HG03565 (cell line): ENCODE measurements around the gene ADGRE2.
"Not testable (repeated sequence)": the region's sequence is repeated elsewhere in the genome, so short reads cannot be mapped to it uniquely, and the experiment has no call there.

ENCODE experiments used
- ATAC-seq: cut with Tn5 transposase; IDR thresholded peaks from one replicate; pipeline ENCODE4 v1.9.1; 2021; ENCODE audit warnings: mild to moderate bottlenecking, moderate library complexity; ENCODE audit not compliant: unreplicated experiment

The ADGRE2 gene

GRCh38 chr19:14778110-14778845 lies at the start of gene ADGRE2:
Gene ADGRE2, minus strand, starts transcription at chr19:14778560. Its CDS starts 1,804 bp downstream, at chr19:14776756.
- not testable (repeated sequence) for ATAC-seq

GRCh38 chr19:14826006-14826405 lies 47.6 kb upstream of the ADGRE2 start:
- ATAC-seq = no peak

- ATAC-seq = no peak
Observed at GRCh38 chr19:14821937-14822336, 43.6 kb upstream of the ADGRE2 start.

GRCh38 chr19:14818588-14818987 lies 40.2 kb upstream of the ADGRE2 start:
- no peak for ATAC-seq

- ATAC-seq = no peak
Observed at GRCh38 chr19:14817052-14817451, 38.7 kb upstream of the ADGRE2 start.

- no peak for ATAC-seq
Observed at GRCh38 chr19:14814982-14815652, 36.8 kb upstream of the ADGRE2 start.

- ATAC-seq = no peak
Observed at GRCh38 chr19:14809272-14810057, 31.1 kb upstream of the ADGRE2 start.

GRCh38 chr19:14804765-14805164 lies 26.4 kb upstream of the ADGRE2 start:
- no peak for ATAC-seq

GRCh38 chr19:14798760-14799159 lies 20.4 kb upstream of the ADGRE2 start:
- no peak for ATAC-seq

- ATAC-seq = no peak
Observed at GRCh38 chr19:14796021-14796420, 17.7 kb upstream of the ADGRE2 start.

GRCh38 chr19:14795078-14795721 lies 16.8 kb upstream of the ADGRE2 start:
- no peak for ATAC-seq

GRCh38 chr19:14792250-14792649 lies 13.9 kb upstream of the ADGRE2 start:
- not testable (repeated sequence) for ATAC-seq

- ATAC-seq = no peak
Observed at GRCh38 chr19:14786421-14786851, 8.1 kb upstream of the ADGRE2 start.

GRCh38 chr19:14785102-14785793 lies 6.9 kb upstream of the ADGRE2 start:
- ATAC-seq = not testable (repeated sequence)

- ATAC-seq = not testable (repeated sequence)
Observed at GRCh38 chr19:14784730-14785101, 6.4 kb upstream of the ADGRE2 start.

GRCh38 chr19:14783410-14783998 lies 5.1 kb upstream of the ADGRE2 start:
- ATAC-seq = not testable (repeated sequence)

- no peak for ATAC-seq
Observed at GRCh38 chr19:14782626-14783409, 4.5 kb upstream of the ADGRE2 start.

- not testable (repeated sequence) for ATAC-seq
Observed at GRCh38 chr19:14781713-14782536, 3.6 kb upstream of the ADGRE2 start.
